ENCODE measurements around the gene C2orf68.
A peak's percentile ranks its signal among the peaks of the same experiment; 100 is the strongest.
"Not testable (repeated sequence)": the region's sequence is repeated elsewhere in the genome, so short reads cannot be mapped to it uniquely, and the experiment has no call there.

The C2orf68 gene

DNA sequence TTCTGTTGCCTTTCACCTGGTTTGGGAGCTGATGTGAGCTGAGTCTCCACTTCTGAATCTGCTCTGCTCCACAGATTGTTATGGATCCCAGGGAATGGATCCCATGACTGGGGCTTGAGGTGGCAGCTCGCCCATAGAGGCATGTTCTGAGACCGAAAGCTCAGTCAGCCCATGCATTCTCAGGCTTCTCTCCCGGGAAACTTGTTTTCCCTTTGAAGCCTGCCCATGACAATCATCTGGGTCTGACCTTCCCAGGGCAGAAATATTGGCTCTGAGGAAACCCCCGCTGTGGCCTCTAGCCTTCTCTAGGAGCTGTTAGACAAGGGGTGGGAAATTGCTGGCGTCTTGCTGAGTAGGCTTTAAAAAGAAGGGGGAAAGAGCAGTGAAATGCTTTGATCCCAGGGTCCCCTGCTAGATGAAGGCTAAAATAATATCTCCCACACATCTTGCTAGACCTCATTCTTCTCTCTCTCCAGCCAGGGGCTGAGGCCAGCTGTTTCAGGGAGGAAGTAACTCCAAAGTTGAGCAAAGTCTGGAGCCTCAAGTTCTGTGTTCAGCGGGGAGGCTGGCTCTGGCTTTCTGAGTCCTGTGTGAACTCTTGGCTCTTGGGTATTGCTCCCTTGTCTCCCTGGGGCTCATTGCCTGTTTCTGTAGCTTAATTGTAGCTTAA, 32.5 kb downstream of the C2orf68 start:
- no peak for DNase-seq

DNA sequence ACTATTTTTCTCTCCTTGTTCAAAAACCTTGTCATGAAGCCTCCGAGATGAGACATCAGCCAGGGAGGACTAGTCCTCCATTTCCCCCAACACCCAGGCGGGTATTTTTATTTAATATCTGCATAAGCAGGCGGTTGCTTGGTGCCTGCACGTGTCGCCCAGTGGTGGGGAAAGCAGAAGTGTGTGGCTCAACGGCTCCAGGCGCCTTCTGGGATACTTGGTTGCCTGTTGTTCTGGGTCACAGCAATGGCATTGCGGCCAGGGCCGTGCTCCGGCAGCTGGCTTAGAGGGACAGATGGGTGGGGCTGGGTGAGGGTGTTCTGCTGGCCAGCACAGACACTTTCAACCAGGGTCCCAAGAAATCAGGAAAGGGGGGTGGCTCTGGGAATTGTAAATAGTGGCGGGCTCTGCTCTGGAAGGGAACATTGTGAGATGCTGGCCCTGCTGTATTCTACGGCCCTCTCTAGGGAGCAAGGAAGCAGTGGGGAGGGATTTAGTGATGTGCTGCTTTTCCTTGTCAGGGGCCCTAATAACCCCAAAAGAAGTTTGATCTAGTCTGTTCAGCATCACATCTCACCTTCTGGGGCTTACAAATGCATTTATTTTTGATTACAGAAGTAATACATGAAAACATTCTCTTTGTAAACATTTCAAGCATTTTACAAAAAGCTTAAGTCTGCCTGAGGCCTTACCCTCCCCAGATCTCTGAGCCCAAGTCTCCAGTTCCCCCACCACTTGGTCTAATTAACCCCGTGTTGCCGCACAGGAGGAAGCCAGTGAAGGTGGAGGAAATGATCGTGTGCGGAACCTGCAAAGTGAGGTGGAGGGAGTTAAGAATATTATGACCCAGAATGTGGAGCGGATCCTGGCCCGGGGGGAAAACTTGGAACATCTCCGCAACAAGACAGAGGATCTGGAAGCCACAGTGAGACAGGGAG, 33.4 kb downstream of the C2orf68 start:
- no peak for DNase-seq

DNA sequence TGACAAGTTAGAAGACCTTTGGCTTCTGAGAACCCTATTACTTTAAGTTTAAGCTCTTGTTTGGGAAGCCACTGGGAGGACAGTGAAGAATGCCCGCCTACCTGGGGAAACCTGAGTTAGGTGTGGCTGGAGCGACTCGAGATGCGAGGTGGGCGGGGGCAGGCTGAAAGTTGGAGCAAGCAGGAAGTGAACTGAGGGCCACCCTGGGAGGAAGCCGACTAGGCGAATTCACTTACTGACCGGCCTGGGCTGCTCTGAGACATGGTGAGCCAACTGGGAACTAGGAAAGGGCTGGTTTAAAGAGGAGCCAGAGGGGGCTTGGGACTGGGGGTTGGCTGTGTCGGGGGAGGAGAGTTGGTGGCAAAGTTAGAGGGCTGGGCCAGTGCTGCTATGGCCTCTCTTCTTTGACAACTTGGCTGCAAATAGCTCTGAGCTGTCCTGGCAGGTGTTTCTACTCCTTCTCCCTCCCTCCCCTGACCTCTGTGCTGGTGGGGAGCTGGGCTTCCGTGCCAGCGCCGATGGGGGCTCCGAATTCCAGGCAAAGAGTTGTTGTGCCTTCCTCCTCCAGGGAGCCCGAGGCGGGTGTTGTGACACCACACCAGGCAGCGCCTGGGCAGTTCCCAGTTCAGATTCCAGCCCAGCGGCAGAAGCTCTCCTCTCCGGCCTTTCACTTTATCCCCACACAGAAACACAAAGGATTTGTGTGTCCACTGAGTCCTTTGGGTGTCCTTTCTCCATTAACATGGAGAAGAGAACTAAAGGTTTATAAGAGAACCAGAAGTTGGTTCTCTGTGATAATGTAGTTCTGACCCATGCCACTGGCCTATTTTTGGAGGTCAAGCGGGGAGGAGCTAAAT, 34.3 kb downstream of the C2orf68 start, which contains the start of gene VAMP8:
Gene VAMP8, plus strand, starts transcription at position 201 of the 857 bp plus-strand sequence. Its CDS starts 61 bp downstream, at position 262.
- DNase-seq, result peak; percentile 39

DNA sequence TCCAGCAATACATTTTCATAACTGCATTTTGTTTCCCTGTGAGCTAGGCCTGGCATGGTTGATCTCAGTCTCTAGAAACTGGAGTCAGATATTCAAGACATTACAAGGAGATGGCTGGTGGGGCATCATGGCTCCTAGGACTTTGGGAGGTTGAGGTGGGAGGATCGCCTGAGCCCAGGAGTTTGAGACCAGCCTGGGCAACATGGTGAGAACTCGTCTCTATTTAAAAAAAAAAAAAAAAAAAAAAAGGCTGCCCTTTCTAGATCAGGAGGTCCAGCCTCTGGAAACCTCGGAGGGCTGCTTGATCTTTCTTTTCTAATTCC, 34.8 kb downstream of the C2orf68 start:
- DNase-seq, result no peak

DNA sequence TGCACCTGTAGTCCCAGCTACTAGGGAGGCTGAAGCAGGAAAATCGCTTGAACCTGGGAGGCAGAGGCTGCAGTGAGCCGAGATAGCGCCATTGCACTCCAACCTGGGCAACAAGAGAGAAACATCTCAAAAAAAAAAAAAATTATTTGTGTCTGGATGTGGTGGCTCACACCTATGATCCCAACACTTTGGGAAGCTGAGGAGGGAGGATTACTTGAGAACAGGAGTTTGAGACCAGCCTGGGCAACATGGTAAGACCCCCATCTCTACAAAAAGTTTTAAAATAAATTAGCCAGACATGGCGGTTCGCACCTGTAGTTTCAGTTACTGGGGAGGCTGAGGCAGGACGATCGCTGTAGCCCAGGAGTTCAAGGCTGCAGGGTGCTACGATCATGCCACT, 36.1 kb downstream of the C2orf68 start:
- DNase-seq, result no peak

DNA sequence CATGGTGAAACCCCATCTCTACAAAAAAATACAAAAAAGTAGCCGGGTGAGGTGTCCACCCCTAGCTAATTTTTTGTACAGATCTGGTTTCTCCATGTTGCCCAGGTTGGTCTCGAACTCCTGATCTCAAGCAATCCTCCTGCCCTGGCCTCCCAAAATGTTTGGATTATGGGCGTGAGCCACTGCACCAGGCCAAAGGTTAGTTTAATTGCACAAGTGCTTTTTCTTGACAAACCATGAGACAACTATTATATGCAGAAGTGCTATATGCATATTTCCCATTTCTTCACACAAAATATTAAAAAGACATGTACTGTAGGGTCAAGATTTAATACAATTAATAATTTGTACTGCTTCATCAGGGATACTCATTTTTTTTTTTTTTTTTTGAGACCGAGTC, 45.6 kb downstream of the C2orf68 start:
- no peak for DNase-seq

DNA sequence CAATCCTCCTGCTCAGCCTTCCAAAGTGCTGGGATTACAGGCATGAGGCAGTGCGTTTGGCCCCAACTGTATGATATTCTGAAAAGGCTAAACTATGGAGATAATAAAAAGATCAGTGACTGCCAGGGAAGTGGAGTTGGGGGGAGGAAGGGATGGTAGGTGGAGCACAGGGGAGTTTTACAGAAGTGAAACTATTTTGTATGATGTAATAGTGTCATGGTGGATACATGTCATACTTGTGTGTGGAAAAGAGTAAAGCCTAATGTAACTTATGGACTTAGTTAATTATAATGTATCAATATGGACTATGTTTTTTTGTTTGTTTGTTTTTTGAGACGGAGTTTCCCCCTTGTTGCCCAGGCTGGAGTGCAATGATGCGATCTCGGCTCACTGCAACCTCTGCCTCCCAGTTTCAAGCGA, 47.7 kb downstream of the C2orf68 start:
- DNase-seq, result no peak

DNA sequence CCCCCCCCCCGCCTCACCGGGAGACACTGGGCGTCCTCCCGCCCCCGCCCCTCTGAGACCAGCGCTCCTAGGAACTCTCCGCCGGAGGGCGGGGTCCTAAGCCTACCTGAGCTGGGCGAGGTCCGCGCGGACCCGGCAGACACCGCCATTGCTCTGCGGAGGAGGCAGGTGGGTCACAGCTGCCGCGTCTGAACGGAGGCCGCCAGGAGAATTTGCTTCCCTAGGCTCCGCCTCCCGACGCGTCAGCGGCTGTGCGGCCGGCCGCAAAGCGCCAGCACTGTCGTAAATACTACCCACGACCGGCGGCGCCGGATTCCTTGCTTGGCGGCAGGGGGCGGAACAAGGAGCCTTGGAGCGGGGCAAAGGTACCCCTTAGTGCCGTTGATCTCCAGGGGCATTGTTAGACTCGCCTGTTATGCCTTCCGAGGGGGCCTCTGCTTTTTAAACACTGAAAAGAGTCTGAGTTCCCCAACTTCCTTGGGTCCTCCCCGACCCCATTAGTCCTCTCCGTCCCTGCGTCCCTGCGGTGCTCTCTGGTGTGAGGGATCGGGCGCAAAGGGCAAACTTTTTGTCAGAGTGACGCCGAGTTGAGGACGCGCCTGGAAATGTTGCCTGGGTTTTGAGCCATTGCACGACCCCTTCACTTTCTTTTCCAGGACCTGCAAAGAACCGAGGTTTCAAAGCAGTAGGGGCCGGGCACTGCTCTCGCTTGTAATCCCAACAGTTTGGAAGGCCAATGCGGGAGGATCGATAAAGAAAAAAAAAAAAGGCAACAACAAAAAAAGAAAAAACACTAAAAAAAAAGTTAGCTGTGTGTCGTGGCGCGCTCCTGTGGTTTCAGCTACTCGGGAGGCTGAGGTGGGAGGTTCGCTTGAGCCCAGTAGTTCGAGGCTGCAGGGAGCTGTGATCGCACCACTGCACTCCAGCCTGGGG, 50.3 kb downstream of the C2orf68 start, which contains the start of gene GGCX:
Gene GGCX, minus strand, starts transcription at position 214 of the 933 bp plus-strand sequence. Its CDS starts 65 bp downstream, at position 149.
- DNase-seq, result peak; percentile 87

DNA sequence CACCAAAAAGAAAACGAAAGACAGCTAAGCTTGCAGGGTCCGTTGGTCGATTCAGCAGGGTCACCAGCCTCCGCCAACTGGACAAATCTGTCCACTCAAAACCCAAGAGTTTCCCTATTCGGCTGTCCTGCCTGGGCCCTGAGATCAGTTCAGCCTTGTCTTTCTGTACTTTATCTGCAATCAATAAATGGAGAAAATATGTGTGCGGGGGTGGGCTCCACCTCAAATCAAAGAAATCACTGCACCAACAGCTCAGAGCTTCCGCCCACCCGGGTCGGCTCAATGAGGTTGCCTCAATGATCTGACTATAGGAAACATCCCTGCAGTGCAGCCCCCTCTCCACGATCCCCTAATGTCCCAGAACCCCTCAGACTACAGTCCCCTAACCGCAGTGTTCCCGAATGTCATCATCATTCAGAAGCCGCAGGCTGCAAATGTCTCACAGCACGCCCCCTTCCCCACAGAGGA, 51.0 kb downstream of the C2orf68 start:
- no peak for DNase-seq

DNA sequence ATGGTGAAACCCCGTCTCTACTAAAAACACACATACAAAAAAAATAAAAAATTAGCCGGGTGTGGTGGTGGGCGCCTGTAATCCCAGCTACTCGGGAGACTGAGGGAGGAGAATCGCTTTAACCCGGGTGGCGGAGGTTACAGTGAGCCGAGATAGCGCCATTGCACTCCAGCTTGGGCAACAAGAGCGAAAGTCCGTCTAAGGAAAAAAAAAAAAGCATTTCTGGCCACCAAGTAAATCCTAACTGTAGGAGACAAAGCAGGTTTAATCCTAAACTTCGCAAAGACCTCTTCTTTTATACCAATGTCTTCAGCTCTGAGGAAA, 51.5 kb downstream of the C2orf68 start:
- not testable (repeated sequence) for DNase-seq

DNA sequence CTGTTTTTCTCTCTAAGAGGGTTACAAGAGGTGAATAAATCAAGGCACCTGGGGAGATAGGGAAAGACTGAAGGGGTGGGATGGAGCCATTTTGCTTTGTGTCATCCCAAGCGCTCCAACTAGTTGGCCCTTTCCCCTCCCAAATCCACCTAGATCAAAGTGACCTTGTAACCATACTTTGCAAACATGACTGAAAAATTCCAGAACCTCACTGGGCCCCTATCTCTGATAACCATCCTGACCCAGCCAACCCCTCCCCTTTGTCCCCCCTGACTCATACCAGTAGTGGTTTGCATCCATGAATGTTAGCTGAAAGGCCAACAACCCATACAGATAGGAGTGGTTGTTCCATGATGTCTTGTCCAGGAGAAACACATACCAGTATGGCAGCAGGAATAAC, 53.7 kb downstream of the C2orf68 start:
- no peak for DNase-seq

DNA sequence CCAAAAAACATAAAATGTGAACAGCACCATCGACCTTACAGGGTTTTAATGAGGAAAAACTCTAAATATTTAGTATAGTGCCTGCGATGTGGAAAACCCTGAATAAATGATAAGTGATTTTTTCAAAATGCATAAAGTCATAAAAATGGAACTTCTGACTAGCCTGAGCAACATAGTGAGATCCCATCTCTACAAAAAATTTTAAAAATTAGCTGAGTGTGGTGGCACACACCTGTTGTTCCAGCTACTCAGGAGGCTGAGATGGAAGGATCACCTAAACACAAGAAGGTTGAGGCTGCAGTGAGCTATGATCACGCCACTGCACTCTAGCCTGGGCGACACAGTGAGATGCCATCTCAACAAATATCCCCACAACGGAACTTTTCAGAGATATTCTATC, 54.7 kb downstream of the C2orf68 start:
- DNase-seq, result no peak
